Pulmonary artery endothelial cell (primary cell): ENCODE measurements around the gene FADS1. TPM values are rescaled to one million over a fixed set of nuclear protein-coding genes. Genes with fewer than 3 reads are reported as not detected.
A peak's percentile ranks its signal among the peaks of the same experiment; 100 is the strongest.

Experiments
- DNase-seq: peaks from one replicate; pipeline ENCODE4 v3.0.0-alpha.2; 2011; ENCODE audit warnings: low read depth, low spot score
- total RNA-seq: library from RNA; depleted of rRNA; stranded (reverse); fragments of >200 nt; gene quantifications from 2 replicates; pipeline ENCODE4 v1.2.3, GENCODE V29; 2014

Gene FADS1
- 58.9 and 75.9 TPM in 2 replicates for total RNA-seq

DNA sequence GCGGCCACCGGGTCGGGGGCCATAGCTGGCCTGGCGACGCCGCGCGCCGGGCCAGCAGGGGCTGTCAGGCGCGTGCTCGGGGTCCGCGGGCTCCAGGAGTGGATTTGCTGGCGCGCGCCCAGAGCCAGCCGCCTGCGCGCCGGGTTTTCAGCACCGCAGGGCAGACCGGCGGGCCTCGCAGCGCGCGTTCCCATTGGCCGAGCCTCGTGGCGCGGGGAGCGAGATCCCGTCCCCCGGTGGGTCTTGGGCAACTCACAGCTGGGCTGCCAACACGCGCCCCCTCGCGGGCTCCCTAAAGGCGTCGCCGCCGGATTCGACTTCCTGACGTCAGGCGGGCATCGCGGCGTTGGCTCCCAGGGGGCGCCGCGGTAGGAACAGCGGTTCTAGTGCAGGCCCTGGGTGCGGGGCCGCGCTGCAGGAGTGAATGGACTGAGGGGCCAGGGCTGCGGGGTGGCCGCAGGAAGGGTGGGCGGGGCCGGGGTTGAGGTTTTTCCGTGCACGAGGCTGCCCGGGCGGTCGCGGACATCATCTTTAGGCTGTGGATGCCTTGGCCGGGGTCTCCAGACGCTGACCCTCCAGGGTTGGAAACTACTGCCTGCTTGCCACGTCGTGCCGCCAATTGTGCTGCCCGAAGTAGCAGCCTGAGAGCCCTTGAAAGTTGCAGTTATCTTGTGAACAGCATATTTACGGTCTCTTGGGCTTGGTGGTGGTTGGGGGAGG is at the start of gene FADS1:
FADS1 (minus strand) TSS at position 268 of the 720 bp plus-strand sequence; CDS start at position 194, 74 bp downstream.
- DNase-seq = peak; percentile 84

- DNase-seq = no peak
These were observed 49.6 kb upstream of the FADS1 start for GRCh38 chr11:61866231-61866957.

DNA sequence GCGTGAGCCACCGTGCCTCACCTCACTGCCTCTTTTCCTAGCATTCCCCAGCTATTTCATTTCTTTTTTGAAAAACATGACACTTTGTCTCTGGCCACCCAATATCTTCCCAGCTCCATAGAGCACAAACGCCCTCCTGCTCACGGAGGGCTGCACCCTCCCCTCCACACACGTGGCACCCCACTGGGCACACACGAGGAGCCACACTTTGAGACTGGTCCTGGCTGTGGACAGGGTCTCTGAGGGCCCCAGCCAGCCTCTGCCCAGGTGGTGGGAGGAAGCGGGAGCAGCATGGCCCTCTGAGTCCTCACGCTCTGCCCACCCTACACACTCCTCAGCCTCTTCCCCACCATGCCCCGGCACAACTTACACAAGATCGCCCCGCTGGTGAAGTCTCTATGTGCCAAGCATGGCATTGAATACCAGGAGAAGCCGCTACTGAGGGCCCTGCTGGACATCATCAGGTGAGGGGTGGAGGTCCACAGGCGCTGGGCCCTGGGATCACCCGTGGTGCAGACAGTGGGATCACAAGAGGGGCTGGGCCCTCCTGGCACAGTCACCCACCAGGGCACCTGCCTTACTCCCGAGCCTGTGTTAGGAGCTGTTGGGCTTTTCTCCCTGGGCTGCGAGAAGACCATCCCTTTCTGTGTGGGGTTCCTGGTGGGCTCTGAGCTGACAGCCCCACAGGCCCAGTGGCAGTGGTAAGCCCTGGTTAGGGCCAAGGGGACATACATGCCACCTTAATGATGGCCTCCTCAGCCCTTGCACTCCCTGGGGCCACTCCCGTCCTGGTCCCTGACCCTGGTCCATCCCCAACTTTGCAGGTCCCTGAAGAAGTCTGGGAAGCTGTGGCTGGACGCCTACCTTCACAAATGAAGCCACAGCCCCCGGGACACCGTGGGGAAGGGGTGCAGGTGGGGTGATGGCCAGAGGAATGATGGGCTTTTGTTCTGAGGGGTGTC is 48.3 kb upstream of the FADS1 start:
- no peak for DNase-seq

DNA sequence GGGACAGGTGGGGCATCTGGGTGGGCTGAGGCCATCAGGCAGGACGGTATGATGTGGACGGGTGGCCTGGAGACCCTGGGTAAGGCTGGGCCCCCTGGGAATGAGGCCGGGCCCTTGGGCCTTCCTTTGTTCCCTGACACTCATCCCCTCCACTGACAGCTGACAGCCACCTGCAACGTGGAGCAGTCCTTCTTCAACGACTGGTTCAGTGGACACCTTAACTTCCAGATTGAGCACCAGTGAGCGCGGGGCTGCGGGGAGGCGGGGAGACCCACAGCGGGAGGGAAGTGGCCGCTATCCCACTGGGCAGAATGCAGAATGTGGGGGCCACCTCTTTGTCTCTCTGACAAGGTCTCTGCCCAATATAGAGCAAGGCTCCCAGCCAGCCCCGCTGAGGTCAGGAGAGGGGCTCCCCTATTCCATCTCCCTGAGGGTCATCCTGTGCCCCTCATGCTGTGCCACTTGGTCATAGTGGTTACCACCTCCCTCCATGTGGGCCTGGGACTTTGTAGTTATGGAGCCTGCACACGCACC is 46.8 kb upstream of the FADS1 start:
- no peak for DNase-seq

DNA sequence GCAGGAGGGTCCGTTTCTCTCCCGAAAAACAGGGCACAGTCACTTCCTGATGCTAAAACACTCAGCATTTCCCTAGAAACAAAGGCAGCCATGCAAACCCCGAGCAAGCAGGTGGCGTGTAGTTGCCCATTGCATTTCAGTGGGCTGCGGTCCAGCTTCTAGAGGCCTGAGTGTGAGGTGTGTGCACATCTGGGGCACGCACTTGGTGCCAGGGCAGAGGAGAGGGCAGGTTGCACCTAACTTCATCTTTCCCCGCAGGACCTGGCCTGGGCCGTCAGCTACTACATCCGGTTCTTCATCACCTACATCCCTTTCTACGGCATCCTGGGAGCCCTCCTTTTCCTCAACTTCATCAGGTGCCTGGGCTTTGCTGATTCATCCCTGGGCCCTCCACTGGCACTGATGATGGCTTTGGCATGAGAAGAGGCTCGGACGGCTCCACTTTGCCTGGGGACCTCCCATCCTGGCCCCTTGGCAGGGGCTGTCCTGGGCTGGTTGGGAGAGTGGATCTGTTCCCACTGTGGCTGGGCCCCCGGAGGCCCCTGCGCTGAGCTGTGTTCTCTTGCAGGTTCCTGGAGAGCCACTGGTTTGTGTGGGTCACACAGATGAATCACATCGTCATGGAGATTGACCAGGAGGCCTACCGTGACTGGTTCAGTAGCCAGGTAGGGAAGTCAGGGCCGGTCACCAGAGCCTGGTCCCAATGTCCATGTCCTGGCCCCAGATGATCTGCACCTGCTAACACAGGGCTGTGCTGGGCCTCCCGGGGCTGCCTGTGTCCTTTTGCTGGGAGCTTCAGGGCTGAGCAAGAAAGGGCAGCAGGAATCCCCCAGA is 46.1 kb upstream of the FADS1 start:
- DNase-seq = no peak

GRCh38 chr11:61861634-61862033 is 44.8 kb upstream of the FADS1 start:
- no peak for DNase-seq

DNA sequence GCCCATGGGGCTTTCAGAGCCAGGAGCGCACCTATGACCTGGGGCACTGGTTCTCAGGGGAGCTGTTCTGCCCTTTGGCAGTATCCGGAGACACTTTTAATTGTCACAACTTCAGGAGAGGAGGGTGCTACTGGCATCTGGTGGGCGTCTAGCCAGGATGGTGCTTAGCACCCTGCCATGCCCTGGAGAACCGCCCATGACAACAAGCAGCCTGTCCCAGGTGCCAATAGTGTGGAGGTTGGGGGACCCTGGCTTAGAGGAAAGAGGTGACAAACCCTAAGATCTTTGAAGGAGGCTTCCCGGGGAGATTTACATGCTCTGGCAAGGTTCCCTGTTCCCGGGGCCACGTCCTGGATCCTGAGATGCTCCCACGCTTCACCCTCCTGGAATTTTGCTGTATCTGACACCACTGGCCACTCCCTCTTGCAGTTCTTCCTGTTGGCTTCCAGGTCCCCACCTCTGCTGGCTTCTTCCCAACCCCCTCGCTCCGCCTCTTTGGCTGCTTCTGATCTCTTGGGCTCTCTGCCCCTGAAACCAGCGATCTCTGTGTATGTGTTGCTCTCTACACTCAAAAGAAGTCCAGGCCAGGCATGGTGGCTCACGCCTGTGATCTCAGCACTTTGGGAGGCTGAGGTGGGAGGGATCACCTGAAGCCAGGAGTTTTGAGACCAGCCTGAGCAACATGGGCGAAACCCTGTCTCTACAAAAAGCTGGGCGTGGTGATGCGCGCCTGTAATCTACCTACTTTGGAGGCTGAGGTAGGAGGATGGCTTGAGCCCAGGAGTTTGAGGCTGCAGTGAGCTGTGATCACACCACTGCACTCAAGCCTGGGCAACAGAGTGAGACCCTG is 43.5 kb upstream of the FADS1 start:
- no peak for DNase-seq

- DNase-seq = no peak
These were observed 39.3 kb upstream of the FADS1 start for GRCh38 chr11:61855939-61856680.

- no peak for DNase-seq
These were observed 38.3 kb upstream of the FADS1 start for GRCh38 chr11:61854966-61855714.

DNA sequence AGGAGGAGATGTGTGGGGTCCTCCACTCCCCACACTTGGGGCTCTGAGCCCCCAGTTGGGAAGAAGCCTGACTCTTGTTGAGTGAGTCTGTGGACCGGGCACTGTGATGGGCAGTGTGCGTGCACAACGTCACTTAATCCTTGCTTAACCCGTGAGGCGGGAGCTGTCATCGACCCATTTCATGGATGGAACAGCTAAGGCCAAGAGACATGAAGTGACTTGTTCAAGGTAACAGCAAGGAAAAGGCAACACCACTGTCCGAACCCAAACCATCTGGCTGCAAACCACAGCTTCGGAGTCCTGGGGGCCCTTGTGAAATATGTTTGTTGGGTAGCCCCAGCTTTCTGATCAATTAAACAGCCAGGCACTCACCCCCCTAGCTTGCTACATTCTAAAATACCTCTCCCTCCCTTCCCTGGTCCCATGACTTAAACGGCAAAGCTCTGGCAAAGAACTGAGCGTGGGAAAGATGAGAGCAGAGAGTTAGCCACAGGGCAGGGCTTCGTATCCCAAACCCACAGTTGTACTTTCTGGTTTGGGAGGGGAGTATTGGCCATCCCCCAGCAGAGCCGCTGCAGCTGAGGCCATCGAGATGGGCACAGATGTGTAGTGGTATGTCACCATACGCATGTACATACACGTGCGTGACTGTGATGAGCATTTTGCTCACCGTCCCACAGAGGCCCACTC is 37.5 kb upstream of the FADS1 start:
- DNase-seq = no peak

GRCh38 chr11:61853698-61854169 is 36.9 kb upstream of the FADS1 start:
- DNase-seq = no peak

- DNase-seq = no peak
These were observed 35.1 kb upstream of the FADS1 start for GRCh38 chr11:61851900-61852295.

- DNase-seq = no peak
These were observed 34.5 kb upstream of the FADS1 start for GRCh38 chr11:61851113-61851899.

DNA sequence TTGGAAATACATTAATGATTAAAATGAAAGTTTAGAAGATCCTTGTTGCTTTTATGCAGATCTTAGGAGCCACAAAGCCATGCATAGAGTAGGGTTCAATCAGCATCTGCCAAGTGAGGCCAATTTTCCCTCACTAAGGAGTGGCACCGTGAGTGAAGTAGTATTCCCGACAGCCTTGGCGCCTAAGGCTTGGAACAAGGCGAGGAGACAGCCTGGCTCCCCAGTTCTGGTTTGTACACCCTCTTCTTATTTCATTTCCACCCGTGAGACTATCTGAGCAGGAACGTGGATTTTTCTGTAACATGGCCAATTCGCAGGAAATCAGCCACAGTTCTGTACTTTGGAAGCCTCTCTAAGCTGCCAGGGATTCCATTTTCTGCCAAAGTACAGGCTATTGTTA is 33.9 kb upstream of the FADS1 start:
- DNase-seq = no peak

DNA sequence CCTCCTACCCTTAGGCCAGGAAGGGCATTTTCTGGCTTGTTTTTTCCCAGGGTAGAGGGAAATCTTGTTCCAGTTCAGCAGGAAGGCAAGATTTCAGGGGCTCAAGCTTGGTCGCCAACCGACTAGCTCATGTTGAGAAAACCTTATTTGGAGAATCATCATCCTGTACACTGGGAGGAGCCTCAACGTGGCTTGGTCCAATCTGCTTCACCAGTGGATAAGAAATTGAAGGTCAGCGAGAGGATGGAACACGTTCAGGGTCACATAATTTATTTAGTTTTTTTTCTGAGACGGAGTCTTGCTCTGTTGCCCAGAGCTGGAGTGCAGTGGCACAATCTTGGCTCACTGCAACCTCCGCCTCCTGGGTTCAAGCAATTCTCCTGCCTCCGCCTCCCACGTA is 31.8 kb upstream of the FADS1 start:
- DNase-seq = no peak

DNA sequence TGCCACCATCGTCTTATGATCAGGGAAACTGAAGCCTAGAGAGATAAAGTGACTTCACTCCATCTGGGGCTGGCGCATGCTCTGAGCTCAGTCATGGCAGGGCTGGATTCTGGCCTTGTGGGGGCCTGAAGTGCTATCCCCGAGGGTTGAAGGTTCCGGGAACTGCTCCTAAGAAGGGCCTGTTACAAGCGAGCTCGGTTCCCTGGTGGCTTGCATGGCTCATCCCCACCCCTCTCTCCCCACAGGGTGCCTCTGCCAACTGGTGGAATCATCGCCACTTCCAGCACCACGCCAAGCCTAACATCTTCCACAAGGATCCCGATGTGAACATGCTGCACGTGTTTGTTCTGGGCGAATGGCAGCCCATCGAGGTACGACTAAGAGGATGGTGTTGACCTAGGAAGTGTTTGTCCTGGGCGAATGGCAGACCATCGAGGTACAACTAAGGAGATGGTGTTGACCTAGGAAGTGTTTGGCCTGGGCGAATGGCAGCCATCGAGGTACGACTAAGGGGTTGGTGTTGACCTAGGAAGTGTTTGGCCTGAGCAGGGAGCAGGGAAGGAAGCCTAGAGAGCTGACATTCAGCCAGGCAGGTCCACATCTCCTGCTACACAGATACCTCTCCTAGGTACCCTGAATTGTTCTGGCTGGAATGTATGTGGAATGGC is 31.2 kb upstream of the FADS1 start:
- no peak for DNase-seq
